GM19025 (cell line): ENCODE results near the gene MOB1A.
A peak's percentile ranks its signal among the peaks of the same experiment; 100 is the strongest.
"Not testable (repeated sequence)": the region's sequence is repeated elsewhere in the genome, so short reads cannot be mapped to it uniquely, and the experiment has no call there.

Source experiments
- ATAC-seq: cut with Tn5 transposase; IDR thresholded peaks from one replicate; pipeline ENCODE4 v1.9.1; 2021; ENCODE audit warnings: mild to moderate bottlenecking, low read depth, moderate library complexity; ENCODE audit not compliant: unreplicated experiment

Gene MOB1A

DNA sequence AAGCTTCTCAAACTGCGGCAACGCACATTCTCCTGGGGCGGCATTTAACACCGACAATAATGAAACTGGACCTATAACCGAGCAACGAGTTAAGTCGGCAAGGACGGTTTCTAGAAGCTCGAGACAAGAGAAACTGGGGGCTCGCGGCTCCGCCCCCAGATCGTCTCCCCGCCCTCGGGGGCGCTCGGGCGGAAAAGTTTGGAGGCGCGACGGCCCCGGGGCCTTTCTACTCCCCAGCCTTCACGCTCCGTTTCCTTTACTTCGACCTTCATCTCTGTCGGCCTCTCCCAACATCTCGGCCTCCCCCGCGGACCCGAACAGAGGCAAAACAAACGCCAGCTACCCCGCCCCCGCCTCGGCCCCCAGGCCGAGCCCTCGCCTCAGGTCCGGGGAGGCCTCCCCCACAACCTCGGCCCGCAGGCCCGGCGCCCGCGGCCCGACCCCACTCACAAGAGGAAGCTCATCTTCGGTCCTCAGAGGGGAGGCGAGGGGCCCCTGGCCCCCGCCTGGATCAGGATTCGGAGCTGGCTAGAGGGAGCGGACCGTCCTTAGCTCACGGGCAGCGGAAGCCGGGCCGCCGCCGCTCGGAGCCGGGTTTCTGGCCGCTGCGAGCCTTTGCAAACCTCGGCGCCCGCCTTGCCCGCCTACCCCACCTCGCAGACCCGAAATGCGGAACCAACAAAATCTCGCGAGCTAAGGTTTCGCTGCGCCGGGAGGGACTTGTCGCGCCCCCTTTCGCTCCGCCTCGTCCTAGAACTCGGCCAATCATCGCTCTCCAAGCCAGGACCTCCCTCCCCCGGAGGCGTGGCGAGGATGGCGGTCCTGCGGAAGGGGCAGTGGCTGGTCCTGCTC, at the start of gene MOB1A:
Gene MOB1A, minus strand, starts transcription at position 669 of the 852 bp plus-strand sequence. Its CDS starts 205 bp downstream, at position 464.
- peak; percentile 75 for ATAC-seq

DNA sequence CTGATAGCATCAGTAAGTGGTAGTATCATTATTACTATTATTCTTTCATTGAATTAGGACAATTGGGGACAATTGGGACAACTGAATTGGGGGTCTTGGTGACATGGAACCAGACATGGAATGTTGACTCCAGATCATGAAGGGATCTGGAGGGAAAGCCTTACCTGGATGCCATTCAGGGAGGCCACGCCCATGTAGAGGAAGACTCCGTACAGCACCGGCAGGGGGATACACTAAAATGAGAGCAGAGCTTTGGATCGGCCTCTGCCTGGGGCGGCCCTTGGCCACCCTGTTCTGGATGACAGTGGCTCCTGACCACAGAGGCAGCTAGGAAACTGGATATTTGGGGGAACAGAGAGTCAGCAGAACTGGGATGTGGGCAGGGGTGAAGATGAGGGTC, 49.0 kb upstream of the MOB1A start:
- no peak for ATAC-seq

DNA sequence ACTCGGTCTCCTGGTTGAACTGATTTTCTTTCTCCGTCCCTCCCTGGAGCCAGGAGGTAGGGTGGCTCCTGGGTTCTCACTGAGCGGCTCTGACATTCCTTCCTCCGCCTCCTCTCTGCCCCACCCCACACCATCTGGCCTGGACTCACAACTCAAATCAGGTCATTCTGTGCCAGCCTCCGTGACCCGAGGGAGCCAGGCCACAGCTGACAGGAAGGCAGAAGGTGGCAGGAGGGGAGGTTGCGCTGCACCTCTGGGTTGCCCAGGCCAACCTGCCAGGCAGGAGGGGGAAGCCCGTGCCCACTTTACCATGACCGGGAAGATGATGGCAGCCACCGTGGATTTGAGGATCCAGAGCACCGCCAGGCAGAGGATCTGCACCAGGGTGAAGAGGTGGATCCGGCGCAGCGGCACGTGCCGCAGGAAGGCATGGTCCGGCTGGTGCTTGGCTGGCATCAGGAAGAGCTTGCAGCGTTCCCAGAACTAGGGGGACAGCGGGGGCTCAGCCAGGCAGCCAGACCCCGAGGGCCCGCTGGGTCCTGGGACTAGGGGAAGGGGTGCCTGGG, 48.1 kb upstream of the MOB1A start:
- ATAC-seq: no peak

DNA sequence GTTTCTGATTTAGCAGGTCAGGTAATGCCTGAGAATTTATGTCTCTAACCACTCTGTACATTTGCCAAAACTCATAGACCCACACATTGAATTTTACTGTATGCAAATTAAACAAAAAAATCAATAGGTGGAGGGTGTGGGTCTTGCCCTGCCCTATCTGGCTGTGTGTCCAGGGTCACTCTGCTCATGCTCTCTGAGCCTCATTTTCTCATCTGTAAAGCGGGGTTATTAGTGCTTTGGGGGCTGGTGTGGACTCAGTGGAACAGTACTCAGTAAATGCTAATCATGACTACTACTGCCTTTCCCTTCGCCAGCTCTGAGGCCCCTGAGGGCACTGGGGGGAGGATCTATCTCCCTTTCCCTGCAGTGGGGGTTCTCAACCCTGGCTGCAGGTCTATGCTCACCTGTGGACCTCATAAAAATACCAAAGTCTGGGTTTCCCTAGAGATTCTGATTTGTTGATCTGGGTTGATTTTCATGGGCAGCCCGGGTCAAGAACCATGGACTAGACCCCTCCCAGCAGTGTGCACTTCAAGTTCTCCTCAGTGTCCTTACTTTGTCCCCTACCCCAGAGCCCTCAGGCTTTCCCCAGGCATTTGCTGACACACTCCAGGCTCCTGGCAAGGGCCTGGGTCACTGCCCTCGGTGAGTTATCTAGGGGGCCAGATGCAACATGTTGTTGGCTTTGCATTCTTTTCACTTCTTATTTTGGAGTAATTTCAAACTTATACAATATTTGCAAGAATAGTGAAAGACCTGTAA, 47.2 kb upstream of the MOB1A start:
- no peak for ATAC-seq

DNA sequence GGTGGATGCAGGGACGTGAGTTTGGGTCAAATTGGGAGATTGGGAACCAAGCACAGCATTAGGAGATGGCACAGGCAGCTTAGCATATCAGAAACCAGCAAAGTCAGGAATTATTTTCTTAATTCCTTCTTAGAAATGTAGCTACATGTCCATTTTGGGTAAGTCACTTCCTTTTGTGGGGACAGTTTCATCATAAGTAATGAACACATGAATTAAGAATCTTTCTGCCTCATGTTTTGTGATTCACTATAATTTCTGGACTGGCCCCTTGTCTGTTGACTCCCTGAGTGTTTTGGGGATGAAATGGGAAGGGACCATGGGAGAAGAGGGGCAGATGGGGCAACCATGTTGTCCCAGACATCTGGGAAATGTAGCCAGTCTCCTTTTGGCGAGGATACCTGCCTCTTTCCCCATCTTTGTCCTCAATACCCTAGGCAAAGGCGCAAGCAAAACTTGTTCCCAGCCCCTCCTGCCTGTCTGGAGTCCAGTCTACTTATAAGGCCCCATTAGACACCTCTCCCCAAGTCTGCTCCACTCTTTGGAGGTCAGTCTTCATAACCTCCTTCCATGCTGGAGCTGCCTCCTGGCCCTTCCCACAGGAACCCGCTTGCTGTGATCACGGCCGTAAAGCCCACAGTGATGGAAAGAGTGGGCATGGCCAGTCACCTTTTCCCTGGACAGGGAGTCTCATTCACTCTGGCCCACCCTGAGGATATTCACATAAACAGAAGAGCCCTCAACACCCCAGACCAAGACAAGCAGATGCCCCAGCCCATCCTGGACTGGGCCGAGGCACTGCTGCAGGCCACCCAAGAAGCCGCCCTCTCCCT, 45.5 kb upstream of the MOB1A start:
- no peak for ATAC-seq

DNA sequence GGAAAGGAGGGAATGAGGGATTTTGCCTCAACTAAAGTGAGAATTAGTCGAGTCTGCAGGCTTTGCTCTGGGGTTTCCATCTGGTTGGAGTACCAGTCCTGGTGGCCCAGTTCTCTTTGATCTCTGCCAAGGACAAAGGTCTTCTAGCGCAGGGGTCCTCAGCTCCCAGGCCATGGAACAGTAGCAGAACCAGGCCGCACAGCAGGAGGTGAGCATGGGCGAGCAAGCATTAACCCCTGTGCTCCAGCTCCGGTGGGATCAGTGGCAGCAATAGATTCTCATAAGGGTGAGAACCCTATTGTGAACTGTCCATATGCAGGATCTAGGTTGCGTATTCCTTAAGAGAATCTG, 43.6 kb upstream of the MOB1A start:
- ATAC-seq: no peak

DNA sequence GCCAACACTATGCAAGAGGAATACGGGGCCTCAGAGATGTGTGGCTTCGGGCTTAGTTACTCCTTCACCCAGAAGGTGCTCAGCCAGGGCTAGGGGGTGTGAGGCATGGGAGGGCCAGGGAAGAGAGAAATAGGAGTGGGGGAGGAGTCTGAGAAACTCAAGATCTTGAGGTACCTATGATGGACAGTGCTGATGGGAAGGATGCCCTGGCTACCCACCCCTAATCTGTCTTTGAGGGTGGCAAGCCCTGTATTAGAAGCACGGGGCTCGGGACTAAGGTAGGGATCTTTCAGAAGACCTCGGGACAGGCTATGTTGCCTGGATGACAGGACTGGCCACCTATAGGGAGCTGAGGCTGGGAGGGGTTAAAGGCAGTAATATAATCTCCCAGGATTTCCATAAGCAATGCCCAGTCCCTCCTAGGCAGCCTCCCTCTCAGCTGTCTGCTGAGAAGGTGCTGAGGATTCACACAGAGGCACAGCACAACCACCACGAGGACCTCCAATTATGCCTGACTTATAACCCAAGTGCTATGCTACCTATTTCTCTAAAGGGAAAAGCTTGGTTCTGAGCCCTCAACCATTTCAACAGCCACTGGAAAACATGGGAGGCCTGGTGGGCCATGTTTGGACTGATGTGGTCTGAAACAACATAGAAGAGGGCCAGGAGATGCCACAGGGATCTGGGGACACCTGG, 43.1 kb upstream of the MOB1A start:
- no peak for ATAC-seq

DNA sequence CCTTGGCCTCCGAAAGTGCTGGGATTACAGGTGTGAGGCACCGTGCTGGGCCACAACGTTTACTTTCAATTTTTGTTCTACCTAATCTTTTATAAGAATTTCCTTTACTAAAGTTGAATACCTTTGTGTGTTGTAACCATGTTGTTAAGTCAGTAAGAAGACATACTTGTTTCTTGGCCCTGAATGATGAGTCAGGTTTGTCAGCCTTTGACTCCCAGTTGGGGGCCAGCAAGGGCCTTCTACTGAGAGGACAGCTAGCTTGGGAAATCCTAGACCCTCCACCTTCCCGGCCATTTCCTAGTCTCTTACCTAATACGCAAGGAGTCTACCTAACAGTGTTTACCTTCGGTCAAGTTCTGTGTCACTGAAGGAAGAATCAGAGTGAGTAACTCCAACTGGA, 42.4 kb upstream of the MOB1A start:
- no peak for ATAC-seq

DNA sequence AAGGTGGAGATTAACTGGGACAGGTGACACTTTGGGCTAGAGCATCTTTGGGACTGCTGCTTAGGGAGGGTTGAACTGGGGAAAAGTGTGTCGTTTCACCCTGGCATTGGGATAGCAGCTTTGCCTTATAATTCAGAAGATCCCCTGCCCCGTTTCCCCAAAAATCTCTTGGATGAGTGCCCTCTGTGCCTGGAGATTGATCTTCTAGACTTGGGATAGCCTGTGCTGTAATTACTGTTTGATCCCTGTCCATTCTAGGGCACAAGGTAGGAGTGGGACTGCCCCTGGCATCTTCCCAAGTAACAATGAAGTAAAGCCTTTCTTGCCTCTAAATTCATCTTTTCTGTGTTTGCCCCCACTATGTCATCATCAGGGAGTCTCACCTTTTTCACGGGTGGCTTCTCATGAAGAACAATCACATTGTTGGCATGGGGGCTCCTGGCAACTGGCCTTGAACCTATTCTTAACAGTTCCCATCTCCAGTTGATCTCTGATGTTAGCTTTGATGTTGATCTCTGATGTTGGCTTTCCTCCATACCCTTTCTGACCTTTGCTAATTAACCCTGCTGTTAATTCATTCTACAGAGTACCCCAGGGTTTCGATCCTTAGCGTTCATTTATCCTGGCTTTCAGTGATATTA, 41.3 kb upstream of the MOB1A start:
- ATAC-seq: no peak

DNA sequence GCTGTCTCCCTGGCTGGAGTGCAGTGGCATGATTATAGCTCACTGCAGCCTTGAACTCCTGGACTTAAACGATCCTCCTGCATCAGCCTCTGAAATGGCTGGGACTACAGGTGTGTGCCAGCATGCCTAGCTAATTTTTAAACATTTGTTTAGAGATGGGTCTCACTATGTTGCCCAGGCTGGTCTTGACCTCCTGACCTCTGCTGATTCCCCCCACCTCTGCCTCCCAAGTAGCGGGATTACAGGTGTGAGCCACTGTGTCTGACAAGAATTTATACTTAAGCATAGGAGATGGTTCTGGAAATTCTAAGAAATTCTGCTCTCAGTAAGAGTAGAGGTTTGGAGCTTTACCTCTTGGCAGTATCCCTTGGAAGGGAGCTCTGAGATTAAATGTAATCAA, 38.0 kb upstream of the MOB1A start:
- ATAC-seq: no peak

DNA sequence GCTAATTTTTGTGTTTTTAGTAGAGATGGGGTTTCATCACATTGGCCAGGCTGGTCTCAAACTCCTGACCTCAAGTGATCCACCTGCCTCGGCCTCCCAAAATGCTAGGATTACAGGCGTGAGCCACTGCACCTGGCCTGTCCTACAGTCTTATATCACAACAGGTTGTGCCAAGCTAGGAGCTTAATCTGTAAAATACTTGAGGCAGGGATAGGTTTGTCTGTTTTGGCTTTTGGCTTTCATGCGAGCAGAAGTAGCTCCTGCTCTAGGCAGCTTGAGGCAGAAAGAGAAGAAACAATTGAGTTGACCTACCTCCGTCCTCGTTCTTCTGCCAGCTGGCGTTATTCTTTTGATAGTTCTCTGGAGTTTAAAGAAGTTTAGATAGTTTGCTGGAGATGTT, 37.1 kb upstream of the MOB1A start:
- not testable (repeated sequence) for ATAC-seq

DNA sequence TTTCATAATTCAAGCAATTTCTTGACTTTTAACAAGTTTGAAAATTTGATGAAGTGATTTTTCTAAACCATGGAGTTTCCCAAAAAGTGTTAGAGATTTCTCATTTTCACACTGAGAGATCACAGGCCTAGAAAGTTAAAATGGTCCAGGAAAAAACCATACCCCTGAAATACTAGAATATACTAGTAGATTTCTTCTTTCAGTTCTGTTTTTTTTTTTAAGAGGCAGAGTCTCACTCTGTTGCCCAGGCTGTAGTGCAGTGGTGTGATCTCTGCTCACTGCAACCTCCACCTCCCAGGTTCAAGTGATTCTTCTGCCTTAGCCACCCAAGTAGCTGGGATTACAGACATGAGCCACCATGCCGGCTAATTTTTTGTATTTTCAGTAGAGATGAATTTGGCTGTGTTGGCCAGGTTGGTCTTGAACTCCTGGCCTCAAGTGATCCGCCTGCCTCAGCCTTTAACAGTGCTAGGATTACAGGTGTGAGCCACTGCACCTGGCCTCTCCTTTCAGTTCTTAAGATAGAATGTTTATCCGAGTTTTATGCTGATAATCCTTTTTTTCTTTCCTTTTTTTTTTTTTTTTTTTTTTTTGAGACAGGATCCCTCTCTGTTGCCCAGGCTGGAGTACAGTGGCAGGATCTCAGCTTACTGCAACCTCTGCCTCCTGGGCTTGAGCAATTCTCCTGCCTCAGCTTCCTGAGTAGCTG, 34.2 kb upstream of the MOB1A start:
- ATAC-seq: no peak

DNA sequence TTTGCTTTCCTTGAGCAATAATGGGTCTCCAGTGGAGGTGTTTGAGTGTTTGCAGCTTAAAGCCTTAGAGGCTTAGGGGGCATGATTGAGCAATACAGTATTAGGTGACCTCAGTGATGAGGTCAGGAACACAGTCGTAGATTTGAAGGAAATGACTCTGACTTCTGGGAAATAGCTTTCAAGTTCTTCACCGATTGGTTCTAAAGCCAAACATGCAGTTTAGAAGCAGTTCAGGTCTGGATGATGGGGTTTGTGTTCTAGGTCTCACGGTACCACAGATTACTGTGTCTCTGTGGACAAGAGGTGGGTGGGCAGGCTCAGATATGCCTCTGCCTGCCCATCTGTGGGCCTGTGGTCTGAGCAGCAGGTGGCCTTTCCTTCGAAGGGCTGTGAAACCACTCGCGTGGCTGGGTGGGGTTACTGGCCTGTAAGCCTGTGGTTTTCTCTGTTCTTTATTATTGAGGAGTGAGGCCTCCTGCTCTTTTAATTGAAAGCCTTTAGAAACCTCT, 27.6 kb upstream of the MOB1A start:
- peak; percentile 89 for ATAC-seq

DNA sequence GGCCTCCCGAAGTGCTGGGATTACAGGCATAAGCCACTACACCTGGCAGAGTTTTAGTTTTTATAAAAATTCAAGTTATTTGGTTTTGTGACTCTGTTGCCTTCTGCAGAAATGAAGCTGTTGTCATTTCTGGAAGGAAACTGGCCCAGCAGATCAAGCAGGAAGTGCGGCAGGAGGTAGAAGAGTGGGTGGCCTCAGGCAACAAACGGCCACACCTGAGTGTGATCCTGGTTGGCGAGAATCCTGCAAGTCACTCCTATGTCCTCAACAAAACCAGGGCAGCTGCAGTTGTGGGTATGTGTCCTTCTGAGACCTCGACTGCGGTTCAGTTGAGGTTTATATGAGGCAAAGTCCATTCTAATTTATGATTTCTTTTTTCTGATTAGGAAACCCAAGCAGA, 26.9 kb upstream of the MOB1A start:
- no peak for ATAC-seq

DNA sequence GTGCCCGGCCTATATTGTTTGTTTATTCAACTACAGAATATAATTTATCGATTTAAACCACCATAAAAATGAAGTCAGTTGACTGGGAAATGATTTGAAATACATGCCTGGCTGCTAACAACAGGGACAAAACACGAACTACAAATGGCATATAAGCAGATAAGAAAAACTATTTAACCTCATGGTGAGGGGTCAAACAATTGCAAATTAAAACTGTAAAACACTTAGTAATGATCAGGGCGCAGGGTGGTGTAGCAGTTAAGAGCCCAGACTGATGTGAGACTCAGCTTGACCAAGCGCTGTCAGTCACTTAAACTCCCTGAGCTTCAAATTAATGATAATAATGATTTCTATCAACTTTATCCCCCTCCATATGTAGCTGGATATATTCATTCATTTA, 26.4 kb upstream of the MOB1A start:
- no peak for ATAC-seq

DNA sequence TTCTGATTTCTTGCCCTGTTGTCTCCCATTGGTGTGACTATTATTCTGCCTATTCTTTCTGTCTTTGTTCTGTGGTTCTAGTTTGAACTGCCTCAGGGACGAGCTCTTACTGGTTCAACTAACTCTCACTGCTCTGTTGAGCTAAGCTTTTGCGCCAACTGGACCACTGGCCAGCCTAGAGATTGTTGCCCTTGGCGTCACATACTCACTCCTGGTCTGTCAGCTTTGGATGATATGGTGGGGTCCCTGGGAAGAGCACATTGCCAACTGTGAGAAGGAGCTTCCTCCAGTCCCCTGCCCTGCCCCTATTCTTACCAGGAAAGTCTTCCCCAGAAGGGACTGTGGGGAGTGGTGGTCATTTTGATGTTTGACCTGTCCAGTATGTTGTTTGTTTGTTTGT, 25.8 kb upstream of the MOB1A start:
- no peak for ATAC-seq

DNA sequence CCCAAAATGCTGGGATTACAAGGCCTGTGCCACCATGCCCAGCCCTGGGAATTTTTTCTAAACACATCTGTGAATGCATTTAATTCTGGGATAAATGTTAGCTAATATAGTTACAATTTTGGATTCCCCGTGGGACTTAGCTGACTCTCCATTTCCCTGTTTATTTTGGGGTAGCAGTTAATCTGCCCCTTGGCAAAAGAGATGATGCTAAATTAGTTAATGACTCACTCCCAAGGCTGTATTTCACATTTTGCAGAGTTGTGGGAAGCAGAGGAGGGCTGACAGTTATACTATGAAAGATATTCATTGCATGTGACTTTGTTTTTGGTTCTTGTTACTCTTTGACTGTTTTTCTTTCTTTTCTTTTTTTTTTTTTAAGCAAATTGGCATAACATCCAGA, 22.9 kb upstream of the MOB1A start:
- no peak for ATAC-seq

DNA sequence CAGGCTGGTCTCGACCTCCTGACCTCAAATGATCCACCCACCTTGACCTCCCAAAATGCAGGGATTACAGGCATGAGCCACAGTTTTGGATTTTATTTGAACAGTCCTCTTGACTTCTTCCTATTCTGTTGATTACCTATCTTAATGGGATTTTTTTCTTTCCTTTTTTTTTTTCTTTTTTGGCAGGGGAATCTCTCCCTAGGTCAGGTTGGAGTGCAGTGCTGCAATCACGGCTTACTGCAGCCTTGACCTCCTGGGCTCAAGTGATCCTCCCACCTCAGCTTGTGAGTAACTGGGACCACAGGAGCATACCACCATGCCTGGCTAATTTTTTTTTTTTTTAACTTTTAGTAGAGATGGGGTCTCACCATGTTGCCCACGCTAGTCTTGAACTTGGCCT, 22.5 kb upstream of the MOB1A start:
- ATAC-seq: no peak

DNA sequence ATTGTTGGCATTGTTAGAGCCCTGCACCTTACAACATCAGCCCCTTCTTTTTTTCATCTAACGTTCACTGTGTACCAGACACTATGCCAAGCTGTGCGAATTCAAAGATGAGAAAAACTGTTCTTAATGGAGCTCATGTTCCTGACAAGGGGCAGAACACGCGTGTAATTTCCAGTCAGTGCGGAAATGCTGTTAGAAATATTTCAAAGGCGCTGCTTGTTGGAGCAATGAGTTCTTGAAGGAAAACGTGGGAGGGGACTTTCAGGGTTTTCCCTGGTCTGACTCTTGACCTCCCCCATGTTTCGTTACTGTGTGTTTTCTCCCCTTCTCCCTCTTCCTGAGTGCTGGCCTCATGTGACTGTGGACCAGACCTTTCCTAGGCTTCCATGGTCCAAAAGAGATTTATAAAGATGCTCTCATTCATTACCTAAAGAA, 21.2 kb upstream of the MOB1A start:
- ATAC-seq: no peak
